ENCODE data around the gene NTM. TPM values are rescaled to one million over a fixed set of nuclear protein-coding genes. Genes with fewer than 3 reads are reported as not detected.

Gene NTM
- total RNA-seq, 1 experiment from 2014 or later, result not detected

DNA sequence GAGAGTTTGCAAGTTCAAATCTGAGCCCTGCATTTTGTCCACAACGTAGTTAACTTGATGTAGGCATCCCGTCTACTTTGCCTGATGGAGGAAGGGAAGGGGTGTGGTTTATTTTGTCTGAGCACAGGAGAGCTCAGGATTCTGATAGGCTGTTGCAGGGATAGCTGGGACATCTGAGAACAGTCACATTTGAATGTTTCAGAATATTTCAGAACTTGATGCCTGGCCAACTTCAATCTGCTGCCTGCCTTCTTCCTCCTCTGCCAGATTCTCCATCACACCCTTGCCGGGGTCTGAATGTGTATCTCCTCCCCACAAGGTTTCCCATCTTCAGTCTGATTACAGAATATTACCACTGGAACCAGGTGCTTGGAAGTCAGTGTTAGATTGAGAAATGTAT is 51.6 kb downstream of the NTM start:
- Histone ChIP-seq H3K9me3 (ENCODE audit: control insufficient read depth in 1 of 2, insufficient read depth in 1 of 2, low read depth in 1 of 2, low read length in 2 of 2) (peaks cover 0 to 3% of the 10 kb centered on the region in 2 experiments; a peak in 3 of 4 replicates), H3K9me2 (ENCODE audit: insufficient read depth) (no peaks in the 10 kb centered on the region), H3K79me2 (ENCODE audit: insufficient read depth, low read length) (no peaks in the 10 kb centered on the region), H3K4me2 (ENCODE audit: low read length) (no peak overlapping the region), H3K27me3 (ENCODE audit: insufficient read depth, low read length) (no peaks in the 10 kb centered on the region), H3K27ac (ENCODE audit: low read depth, low read length) (no peak overlapping the region), H3K36me3 (ENCODE audit: control insufficient read depth in 1 of 2, insufficient read depth in 2 of 2, low read length in 2 of 2) (no peaks in the 10 kb centered on the region), H3K4me1 (ENCODE audit: control insufficient read depth in 1 of 2, insufficient read depth in 2 of 2, low read length in 2 of 2) (no peaks in the 10 kb centered on the region), H3K4me3 (replicated peaks in 1 of 2; ENCODE audit: low read depth in 1 of 2, low read length in 2 of 2) (no peak overlapping the region), H2AFZ (ENCODE audit: low read depth, low read length, poor library complexity, severe bottlenecking) (no peak overlapping the region), H3K9ac (ENCODE audit: low read length) (no peak overlapping the region), H4K20me1 (ENCODE audit: insufficient read depth) (no peaks in the 10 kb centered on the region)
- RAD21 ChIA-PET (ENCODE audit: low non-redundant PET in 1 of 2, low total read pairs in 2 of 2, uncharacterized antibody in 2 of 2, unreplicated experiment in 2 of 2), result no interaction called here
- CTCF ChIA-PET, result no interaction called here
- intact Hi-C loops (cut with micrococcal nuclease), result no loop called here
- BruUV-seq (replicated peaks), result no TSS peak
- TF ChIP-seq RAD21 (IDR thresholded peaks at IDR 0.05; ENCODE audit: low read depth) (no peak), POLR2A (IDR thresholded peaks at IDR 0.05; ENCODE audit: borderline replicate concordance, extremely low read depth, insufficient read depth, insufficient read length) (no peak), EZH2 (IDR thresholded peaks at IDR 0.05) (no peak), ATF3 (IDR thresholded peaks at IDR 0.05) (no peak)
- POLR2A ChIA-PET, result no interaction called here
- no peak for ATAC-seq
- DNase-seq (ENCODE audit: low read depth, low spot score), result no peak

- Histone ChIP-seq H3K4me2 (ENCODE audit: low read length) (no peak overlapping the region), H3K79me2 (ENCODE audit: insufficient read depth, low read length) (no peaks in the 10 kb centered on the region), H3K27me3 (ENCODE audit: insufficient read depth, low read length) (no peaks in the 10 kb centered on the region), H3K4me1 (ENCODE audit: control insufficient read depth in 1 of 2, insufficient read depth in 2 of 2, low read length in 2 of 2) (no peaks in the 10 kb centered on the region), H3K27ac (ENCODE audit: low read depth, low read length) (no peak overlapping the region), H3K9ac (ENCODE audit: low read length) (no peak overlapping the region), H4K20me1 (ENCODE audit: insufficient read depth) (no peaks in the 10 kb centered on the region), H3K9me3 (ENCODE audit: control insufficient read depth in 1 of 2, insufficient read depth in 1 of 2, low read depth in 1 of 2, low read length in 2 of 2) (no peaks in the 10 kb centered on the region; a peak in 2 of 4 replicates), H3K9me2 (ENCODE audit: insufficient read depth) (no peaks in the 10 kb centered on the region), H2AFZ (ENCODE audit: low read depth, low read length, poor library complexity, severe bottlenecking) (no peak overlapping the region), H3K36me3 (ENCODE audit: control insufficient read depth in 1 of 2, insufficient read depth in 2 of 2, low read length in 2 of 2) (no peaks in the 10 kb centered on the region), H3K4me3 (replicated peaks in 1 of 2; ENCODE audit: low read depth in 1 of 2, low read length in 2 of 2) (no peak overlapping the region)
- TF ChIP-seq CBX3 (IDR thresholded peaks at IDR 0.05; ENCODE audit: low read depth), result no peak
- TF ChIP-seq JUND (IDR thresholded peaks at IDR 0.05), result no peak
- no peak for TF ChIP-seq SRF (IDR thresholded peaks at IDR 0.05; ENCODE audit: low read depth)
- no peak for TF ChIP-seq RAD21 (IDR thresholded peaks at IDR 0.05; ENCODE audit: low read depth)
- TF ChIP-seq ZNF274 (IDR thresholded peaks at IDR 0.05; ENCODE audit: low read depth, low read length), result no peak
- TF ChIP-seq POLR2A (IDR thresholded peaks at IDR 0.05; ENCODE audit: borderline replicate concordance, extremely low read depth, insufficient read depth, insufficient read length), result no peak
- no peak for TF ChIP-seq ELF1 (IDR thresholded peaks at IDR 0.05; ENCODE audit: borderline replicate concordance, low read depth)
- no peak for TF ChIP-seq CEBPB (IDR thresholded peaks at IDR 0.05; ENCODE audit: low read depth)
- no peak for TF ChIP-seq SP1 (IDR thresholded peaks at IDR 0.05; ENCODE audit: low read depth)
- no peak for TF ChIP-seq ZBTB33 (IDR thresholded peaks at IDR 0.05; ENCODE audit: extremely low read depth, insufficient replicate concordance, low read length)
- TF ChIP-seq POLR2AphosphoS5 (IDR thresholded peaks at IDR 0.05; ENCODE audit: low read depth, low read length), result no peak
- no peak for TF ChIP-seq TCF7L2 (IDR thresholded peaks at IDR 0.05; ENCODE audit: borderline replicate concordance, extremely low read depth, insufficient read depth, insufficient read length)
- TF ChIP-seq CTCF (IDR thresholded peaks at IDR 0.05 in 2 of 3, conservative IDR thresholded peaks at IDR 0.05 in 1 of 3; ENCODE audit: borderline replicate concordance in 1 of 3, insufficient read depth in 1 of 3, low read depth in 2 of 3, low read length in 2 of 3), result no peak
- TF ChIP-seq ZFX (IDR thresholded peaks at IDR 0.05), result no peak
- TF ChIP-seq EZH2 (IDR thresholded peaks at IDR 0.05), result no peak
- no peak for TF ChIP-seq EZH2phosphoT487 (IDR thresholded peaks at IDR 0.05; ENCODE audit: borderline replicate concordance)
- intact Hi-C loops (cut with micrococcal nuclease), result no loop called here
- ChIA-PET CTCF (no interaction called here), RAD21 (ENCODE audit: low non-redundant PET in 1 of 2, low total read pairs in 2 of 2, uncharacterized antibody in 2 of 2, unreplicated experiment in 2 of 2) (no interaction called here), POLR2A (no interaction called here)
- DNase-seq (ENCODE audit: low read depth, low spot score), result no peak
- BruUV-seq (replicated peaks), result no TSS peak
- ATAC-seq, result no peak
These were observed 52.1 kb downstream of the NTM start for GRCh38 chr11:131422496-131422895.

Data from HCT116 (cell line).